Measurements from ENCODE around the gene SLC45A1. TPM values are rescaled to one million over a fixed set of nuclear protein-coding genes. Genes with fewer than 3 reads are reported as not detected.

The SLC45A1 gene
- total and polyA plus RNA-seq, 9 donors, result 0.70 to 7.2 (median 4.5) TPM

DNA sequence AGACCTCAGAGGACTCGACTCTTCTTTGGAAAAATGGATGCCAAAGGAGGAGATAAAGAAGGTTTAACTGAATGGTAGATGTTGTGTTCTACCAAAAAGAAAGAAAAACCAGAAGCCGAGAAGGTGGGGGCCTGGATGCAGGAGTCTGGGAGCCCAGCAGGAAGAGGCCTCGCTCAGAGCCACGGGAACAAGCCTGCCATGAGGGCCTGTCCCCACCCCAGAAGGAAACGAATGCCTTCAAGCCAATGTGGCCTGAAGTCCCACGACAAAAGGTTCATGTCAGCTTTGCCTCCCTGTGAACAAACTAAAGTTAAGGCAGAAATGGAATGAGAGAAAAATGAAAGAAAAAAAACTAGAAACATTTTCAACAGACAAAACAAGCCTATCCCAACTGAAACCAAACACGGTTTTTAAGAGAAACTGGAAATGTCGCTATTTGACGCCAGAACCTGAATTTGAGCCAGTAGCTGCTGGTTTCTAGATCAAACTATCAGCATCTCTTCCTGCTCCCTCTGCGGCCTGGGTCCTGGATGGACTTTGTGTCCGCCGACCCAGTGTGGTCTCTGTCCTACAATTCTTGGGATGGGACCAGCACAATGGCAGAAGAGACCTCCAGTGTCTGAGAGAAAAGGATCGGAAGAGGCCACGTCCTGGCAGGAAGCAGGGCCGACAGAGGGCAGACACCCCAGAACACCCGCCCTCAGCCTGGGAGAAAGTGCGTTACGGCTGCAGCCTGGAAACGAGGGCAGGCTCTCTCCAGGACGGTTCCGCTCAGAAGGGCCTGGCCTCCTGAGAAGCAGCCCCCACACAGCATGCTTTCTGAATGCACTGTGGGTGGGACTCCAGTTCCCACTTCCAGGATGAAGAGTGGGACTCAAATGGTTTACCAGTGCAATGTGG lies 35.2 kb downstream of the SLC45A1 start:
- Histone ChIP-seq H3K27me3 (no peaks in the 10 kb centered on the region), H3K9me3 (no peaks in the 10 kb centered on the region), H3K27ac (peak overlapping the region in 1 of 2 donors; percentile 65), H3K4me1 (ENCODE audit: insufficient read depth) (peaks cover 23% of the 10 kb centered on the region), H3K4me3 (no peak overlapping the region), H3K36me3 (no peaks in the 10 kb centered on the region)
- DNase-seq, result peak in 3 of 5 donors; percentile 30 to 57 (median 48)
- intact Hi-C loops (cut with DNase I), result loop anchor here in 1 of 4 donors (10.0 kb wide), 1 partner anchor 52 kb away; no protein-coding TSS in a partner anchor
- TF ChIP-seq, protein P1, sequence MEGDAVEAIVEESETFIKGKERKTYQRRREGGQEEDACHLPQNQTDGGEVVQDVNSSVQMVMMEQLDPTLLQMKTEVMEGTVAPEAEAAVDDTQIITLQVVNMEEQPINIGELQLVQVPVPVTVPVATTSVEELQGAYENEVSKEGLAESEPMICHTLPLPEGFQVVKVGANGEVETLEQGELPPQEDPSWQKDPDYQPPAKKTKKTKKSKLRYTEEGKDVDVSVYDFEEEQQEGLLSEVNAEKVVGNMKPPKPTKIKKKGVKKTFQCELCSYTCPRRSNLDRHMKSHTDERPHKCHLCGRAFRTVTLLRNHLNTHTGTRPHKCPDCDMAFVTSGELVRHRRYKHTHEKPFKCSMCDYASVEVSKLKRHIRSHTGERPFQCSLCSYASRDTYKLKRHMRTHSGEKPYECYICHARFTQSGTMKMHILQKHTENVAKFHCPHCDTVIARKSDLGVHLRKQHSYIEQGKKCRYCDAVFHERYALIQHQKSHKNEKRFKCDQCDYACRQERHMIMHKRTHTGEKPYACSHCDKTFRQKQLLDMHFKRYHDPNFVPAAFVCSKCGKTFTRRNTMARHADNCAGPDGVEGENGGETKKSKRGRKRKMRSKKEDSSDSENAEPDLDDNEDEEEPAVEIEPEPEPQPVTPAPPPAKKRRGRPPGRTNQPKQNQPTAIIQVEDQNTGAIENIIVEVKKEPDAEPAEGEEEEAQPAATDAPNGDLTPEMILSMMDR (IDR thresholded peaks at IDR 0.05), result no peak
- TF ChIP-seq EP300 (IDR thresholded peaks at IDR 0.05) (no peak), POLR2A (IDR thresholded peaks at IDR 0.05) (no peak)
- 19 to 28% (median 26%) methylated on average over 21 of the region's 21 CpGs for WGBS, 3 donors

DNA sequence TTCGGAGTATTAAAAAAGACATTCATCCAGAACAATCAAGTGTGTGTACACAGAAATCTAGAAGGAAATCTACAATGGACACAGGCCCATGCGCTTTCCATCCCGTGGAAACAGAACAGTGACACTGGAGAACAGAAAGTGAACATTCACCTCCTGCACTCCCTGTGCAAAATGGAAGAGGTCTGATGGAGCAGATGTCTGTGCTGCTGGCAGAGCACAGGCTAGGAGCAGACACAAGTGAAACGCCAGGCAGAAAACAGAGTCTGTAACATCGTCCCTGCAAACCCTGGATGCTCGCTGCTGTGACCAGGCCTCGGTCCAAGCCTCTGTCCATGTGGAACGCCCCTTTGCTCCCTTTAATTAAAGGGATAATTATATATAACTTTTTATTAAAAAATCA lies 36.1 kb downstream of the SLC45A1 start:
- Histone ChIP-seq H3K27ac (no peak overlapping the region), H3K36me3 (no peaks in the 10 kb centered on the region), H3K4me1 (ENCODE audit: insufficient read depth) (peaks cover 23% of the 10 kb centered on the region), H3K27me3 (no peaks in the 10 kb centered on the region), H3K4me3 (no peak overlapping the region), H3K9me3 (no peaks in the 10 kb centered on the region)
- no peak for TF ChIP-seq EP300 (IDR thresholded peaks at IDR 0.05)
- TF ChIP-seq POLR2A (IDR thresholded peaks at IDR 0.05), result no peak
- TF ChIP-seq, protein P1 (IDR thresholded peaks at IDR 0.05), result no peak
- intact Hi-C loops (cut with DNase I), result loop anchor here in 1 of 4 donors (10.0 kb wide), 1 partner anchor 51 kb away; no protein-coding TSS in a partner anchor
- no peak for DNase-seq
- WGBS, 3 donors, result 71 to 75% (median 72%) methylated on average over 8 of the region's 8 CpGs

DNA sequence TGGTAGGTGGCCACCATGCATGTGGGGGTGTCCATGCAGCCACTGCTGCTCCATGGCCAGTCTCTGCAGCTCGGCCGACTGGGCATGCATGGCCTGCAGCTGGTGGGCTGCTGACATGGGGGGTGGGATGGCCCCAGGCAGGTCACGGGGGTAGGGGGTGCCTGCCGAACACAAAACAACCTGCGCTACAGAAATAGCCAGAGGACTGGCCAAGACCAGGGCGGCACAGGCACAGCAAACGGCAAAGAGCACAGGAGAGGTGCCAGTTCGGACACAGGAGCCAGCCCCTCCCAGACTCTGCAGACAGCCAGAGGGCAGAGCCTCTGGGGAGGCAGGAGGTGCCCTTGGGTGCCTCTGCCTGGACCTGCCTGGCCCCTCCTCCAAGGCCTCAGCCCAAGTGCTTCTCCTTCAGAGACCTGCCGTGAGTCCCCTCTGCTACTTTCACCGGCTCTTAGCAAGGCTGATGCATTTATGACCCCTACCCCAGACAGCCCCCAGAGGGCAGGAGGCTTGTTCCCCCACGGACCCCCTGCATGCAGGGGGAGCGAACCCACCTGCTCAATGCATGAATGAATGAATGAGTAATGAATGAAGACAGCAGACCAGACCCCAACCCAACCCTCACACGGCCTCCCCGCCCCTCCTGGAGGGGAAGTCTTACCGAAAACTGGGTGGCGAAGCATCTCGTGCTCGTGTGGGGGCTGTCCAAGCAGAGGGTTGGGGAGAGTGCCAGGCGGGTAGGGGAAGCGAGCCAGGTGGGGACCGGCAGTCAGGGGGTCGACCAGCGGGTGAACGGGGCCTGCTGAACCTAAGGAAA lies 37.7 kb downstream of the SLC45A1 start:
- 80 to 90% (median 85%) methylated on average over 24 of the region's 24 CpGs for WGBS, 3 donors
- H3K4me1 ChIP-seq (ENCODE audit: insufficient read depth), result peaks cover 18% of the 10 kb centered on the region
- no peaks in the 10 kb centered on the region for H3K9me3 ChIP-seq
- TF ChIP-seq POLR2A (IDR thresholded peaks at IDR 0.05), result no peak
- TF ChIP-seq EP300 (IDR thresholded peaks at IDR 0.05), result no peak
- TF ChIP-seq, protein P1 (IDR thresholded peaks at IDR 0.05), result no peak
- intact Hi-C loops (cut with DNase I), result loop anchor here in 1 of 4 donors (10.0 kb wide), 1 partner anchor 49 kb away; no protein-coding TSS in a partner anchor
- DNase-seq, result peak in 2 of 5 donors; percentile 29 to 40
- no peaks in the 10 kb centered on the region for H3K27me3 ChIP-seq
- peak overlapping the region in 1 of 2 donors; percentile 11 for H3K27ac ChIP-seq
- H3K4me3 ChIP-seq, result no peak overlapping the region
- no peaks in the 10 kb centered on the region for H3K36me3 ChIP-seq
